Measurements from ENCODE around the gene TBX2.
"Not testable (repeated sequence)": the region's sequence is repeated elsewhere in the genome, so short reads cannot be mapped to it uniquely, and the experiment has no call there.

TBX2 gene

DNA sequence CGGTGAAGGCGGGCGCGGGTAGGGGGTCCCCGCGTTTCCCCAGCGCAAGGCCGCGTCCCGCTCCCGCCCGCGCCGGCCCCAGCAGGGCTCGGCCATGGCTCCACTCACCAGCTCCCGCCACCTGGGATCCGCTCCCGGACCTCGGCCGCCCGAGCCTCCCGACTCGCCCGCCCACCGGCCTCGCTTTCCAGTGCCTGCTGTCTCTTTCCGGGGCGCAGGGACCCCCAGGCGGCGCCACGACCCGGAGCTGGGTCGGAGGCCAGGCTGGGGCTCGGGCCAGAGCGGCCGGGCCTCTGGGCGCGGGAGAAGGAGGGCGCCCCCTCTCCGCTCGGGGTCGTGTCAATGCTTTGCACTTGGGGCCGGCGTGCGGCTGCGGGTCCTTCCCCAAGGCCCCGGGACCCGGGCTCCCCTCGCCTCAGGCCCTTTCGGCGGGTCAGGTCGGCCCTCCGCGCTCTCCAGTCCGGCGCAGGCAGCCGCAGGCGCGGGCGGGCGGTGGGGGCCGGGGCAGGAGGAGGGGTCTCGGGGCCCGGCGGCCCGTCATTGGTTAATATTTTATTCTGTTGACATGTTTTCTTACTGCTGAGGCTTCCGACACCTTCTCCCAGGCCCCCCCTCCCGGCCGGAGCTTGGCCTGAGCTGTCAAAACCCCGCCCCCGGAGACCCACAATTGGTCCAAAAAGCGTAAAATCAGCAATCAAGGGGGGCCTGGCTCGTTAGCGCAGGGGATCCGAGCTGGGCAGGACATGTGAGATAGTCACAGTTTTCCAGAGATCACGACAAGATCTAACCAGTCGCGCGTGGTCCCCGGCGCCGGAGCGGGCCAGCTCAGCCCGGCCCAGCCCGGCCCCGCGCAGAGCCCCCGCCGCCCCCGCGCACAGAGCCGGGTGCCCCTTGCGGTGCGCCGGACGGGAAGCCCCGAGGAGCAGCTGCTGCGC lies at the start of gene TBX2:
TSS of gene TBX2 (plus strand) at position 713 of the 935 bp plus-strand sequence. CDS start 334 bp downstream, outside the sequence.
- DNase-seq = no peak

DNA sequence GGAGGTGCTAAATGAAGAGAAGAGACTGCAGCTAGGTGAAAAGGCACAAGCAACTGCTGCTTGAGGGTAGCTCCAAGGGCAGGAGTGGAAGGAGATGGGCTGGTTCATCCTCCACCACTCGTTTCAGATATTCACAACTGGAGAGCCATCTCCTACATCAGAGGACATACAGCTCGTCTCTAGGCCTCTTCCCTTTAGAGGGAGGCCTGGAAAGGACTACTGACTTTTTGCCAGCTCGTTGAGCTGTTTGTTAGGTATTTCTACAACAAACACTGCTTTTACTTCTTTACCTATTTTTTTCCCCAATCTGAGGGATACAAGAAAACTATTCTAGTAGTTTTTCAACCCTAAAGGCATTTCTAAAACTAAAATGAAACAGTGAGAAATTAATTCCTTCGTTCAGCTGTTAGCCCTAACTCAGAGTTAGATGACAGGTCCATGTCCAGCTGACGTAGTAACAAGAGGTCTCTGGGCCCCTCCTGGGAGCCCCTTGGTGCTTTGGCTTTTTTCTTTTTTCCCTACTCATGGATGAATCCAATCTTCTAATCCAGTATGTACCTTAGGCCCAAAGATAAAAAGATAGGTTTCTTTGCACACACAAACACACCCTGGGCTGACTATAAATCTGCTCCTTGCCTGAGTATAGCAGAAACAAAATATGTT lies 47.8 kb upstream of the TBX2 start:
- DNase-seq = no peak

DNA sequence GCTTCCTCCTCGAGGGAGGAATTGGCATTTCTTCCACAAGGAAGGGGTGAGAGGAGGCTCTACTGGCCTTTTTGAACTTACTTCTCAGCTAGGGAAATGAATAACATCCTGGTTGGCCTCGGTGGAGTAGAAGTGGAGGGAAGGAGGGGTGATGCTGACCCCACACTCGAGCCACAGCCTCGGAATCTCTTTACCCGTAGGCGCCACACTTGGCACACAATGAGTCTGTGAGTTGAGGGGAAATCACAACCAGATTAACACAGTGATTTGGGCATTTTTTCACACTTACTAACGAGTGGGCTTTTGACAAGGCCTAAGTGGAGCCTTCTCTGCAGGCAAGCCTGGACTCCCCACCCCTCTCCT lies 47.3 kb upstream of the TBX2 start:
- no peak for DNase-seq

DNA sequence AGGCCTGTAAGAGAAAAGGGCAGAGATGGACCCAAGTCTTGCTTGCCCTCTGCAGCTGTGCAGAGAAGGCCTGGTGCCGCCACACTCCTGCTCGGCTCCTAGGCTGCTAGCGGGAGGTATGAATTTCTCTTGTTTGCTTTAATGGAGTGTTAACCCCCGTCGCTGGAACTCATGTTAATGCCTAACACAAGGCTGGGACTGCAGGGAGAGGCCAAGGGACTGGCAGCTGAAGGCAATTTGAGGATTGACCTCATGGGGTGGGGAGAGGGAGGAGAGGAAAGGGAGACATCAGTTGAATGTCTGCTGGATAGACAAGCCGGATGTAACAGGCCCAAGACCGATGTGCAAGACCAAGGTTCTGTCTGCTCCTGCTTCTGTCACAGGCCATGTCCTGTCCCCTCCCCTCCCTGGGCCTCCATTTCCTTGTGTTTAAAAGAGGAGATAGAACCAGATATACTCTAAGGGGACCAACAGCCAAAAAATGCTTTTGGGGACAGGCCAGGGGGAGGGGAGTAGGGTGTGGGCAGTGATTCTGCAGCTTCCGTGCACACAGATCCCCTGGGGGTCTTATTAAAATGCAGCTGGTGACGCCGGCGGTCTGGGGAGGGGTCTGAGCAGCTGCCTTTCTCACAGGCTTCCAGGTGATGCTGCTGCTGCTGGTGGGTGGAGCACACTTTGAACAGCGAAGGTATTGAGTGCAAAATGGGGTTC lies 46.7 kb upstream of the TBX2 start:
- DNase-seq = no peak

DNA sequence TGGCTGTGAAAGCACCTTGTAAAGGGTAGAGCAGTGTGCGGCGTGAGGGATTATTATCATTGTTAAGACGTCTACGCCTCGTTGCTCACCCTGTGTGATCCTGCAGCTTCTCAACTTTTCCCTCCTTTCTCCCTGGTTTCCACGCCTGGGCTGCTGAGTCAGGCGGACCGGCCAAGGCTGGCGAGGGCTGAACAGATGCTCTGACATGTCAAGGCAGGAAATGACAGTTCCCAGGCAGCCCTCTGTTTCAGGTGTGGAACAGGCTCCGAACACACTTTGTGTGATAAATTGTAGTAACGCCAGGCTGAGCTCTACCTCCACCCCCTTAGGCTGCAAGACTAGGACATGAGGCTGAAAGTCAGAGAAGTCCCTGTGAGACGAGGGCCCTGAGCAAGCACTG lies 46.0 kb upstream of the TBX2 start:
- DNase-seq = no peak

DNA sequence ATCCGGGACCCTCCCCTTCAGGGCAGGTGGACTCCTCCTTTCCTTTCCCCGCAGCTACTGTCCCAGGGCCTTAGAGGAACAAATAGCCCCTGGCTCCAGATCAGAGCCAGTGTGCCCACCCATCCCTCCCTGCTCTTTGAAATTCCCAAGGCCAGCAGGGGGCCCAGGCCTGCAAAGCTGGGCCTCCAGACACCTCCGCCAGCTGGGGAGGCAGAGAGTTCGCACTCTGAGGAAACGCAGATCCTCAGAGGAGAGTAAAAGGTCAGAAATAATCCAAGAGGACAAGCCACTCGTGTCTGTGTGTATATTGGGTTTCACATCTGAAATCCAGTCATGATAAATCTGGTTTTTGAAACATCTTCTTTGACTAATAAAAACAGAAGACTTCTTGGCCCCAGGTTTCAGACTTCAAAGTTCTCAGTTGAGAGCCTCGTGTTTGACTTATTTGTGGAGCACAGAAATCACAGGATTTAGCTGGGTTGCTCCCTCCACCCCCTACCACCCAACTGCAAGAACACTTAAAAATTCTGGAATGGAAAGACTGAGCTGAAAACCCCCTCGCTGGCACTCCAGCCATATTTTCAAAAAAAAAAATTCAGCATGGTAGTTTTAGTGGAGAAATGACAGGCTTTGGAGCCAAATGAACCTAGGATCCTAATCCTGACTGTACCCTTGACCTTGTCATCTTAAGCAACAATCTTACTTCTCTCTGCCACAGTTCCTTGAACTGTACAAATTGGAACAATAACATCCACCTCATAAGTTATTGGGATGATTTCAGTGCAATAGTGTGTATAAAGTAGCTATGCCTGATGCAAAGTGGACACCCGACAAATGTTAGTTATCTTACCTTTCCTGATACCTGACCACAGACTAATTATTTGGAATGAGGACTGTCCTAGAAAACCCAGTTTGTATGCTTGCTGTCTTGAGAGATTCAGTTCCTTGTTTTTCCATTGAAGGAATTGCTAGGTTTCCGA lies 44.5 kb upstream of the TBX2 start:
- no peak for DNase-seq

DNA sequence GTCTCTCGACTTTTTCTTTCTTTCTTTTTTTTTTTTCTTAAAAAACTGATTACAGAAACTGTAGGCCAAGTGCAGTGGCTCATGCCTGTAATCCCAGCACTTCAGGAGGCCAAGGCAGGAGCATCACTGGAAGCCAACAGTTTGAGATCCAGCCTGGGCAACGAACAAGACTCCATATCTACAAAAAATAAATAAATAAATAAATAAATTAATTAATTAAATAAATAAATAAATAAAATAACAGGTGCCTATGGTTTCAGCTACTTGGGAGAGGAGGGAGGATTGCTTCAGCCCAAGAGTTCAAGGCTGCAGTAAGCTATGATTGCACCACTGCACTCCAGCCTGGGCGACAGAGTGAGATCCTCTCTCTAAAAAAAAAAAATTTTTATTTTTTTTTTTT lies 42.6 kb upstream of the TBX2 start:
- DNase-seq = not testable (repeated sequence)

DNA sequence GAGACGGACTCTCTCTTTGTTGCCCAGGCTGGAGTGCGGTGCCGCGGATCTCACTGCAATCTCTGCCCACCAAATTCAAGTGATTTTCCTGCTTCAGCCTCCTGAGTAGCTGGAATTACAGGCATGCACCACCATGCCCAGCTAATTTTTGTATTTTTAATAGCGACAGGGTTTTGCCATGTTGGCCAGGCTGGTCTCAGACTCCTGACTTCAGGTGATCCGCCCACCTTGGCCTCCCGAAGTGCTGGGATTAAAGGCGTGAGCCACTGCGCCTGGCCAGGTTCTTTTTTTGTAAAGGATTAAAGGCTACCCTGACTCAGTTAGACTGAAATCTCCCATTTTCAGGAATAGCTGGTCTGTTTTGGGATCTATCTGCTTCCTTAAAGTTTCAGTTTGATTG lies 40.1 kb upstream of the TBX2 start:
- DNase-seq = not testable (repeated sequence)

DNA sequence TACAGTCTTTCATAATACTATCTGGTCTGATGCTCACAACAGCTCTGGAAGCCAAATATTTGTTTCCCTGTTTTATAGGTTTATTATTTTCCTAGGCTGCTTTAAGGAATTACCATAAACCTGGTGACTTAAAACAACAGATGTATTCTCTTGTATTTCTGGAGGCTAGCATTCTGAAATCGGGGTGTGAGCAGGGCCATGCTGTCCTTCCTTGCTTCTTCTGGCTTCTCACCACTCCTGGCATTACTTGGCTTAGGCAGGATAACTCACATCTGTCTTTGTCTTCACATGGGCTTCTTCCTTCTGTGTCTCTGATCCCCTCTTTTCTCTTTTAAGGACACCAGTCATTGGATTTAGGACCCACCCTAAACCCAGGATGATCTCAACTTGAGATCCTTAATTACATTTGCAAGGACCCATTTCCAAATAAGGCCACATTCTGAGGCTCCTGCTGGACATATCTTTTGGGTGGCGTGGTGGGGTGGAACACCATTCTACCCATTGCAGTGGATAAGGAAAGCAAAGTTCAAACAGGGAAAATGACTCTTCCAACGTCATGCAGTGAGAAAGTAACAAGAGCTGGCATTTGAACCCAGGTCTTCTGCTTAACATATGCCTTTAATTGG lies 39.2 kb upstream of the TBX2 start:
- DNase-seq = no peak

DNA sequence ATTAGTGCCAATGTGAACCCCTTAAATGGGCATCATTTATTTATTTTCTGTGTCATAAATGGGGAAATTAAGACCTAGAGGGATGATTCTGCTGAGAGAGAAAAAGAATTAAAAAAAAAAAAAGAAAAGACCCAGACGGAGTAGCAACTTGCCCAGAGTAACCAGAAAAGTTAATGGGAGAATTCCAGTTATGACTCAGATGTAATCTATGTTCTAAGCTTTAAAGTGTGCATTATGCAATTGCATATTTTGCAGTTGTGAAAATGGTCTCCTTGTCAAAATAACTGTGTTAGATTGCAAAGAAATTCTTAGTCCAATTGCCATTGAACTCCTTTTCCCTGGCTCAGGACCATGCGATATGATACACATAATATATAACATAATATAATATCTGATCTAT lies 38.6 kb upstream of the TBX2 start:
- DNase-seq = no peak

DNA sequence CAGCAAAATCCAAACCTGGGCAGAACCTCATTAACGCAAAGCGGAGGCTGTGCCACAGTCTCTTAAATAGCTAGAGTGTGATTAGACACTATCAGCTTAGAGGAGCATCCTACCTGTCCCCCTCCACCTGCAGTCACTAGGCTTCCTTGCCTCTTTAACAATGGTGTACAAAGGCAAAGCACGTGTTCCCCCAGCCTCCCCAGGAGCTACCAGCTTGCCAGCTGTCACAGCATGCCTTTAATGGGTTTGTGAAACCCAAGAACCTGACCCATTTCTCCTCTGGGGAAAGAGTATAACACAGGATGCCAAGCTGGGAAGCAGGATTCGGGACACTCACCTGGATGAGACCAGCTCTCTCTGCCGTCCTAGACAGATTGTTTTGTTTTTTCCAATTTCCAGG lies 37.2 kb upstream of the TBX2 start:
- DNase-seq = no peak

DNA sequence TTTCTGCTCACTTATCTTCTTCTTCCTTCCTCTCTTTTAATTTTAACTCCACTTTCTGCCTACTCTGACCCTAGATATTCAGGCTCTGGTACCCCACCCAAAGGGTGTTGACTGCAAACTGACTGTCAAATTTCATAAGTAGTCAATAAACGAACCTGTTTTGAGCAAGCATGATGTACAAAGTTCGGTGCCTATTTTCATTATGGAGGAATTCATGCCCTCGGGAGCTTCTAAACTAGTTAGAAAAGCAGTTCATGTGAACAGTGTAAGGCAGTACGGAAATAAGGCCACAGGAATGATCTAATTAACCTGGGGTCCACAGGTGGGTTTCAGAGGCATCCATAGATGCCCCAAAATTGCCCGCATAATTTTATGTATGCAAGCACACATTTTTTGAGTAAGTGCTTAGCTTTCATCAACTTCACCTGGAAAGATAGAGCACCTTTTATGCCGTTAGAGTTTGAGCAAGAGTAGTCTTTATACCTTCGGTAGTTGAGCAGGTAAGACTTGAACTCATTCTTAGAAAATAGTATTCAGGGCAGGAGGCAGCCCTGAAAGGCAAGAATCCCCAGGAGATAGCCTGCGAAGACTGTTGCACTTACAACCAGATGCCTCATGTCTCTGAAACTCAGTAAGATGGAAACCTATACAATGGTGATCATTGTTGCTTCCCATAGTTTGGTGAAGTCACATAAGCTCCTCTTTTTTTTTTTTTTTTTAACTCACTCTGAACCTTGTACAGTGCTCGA lies 36.6 kb upstream of the TBX2 start:
- no peak for DNase-seq

DNA sequence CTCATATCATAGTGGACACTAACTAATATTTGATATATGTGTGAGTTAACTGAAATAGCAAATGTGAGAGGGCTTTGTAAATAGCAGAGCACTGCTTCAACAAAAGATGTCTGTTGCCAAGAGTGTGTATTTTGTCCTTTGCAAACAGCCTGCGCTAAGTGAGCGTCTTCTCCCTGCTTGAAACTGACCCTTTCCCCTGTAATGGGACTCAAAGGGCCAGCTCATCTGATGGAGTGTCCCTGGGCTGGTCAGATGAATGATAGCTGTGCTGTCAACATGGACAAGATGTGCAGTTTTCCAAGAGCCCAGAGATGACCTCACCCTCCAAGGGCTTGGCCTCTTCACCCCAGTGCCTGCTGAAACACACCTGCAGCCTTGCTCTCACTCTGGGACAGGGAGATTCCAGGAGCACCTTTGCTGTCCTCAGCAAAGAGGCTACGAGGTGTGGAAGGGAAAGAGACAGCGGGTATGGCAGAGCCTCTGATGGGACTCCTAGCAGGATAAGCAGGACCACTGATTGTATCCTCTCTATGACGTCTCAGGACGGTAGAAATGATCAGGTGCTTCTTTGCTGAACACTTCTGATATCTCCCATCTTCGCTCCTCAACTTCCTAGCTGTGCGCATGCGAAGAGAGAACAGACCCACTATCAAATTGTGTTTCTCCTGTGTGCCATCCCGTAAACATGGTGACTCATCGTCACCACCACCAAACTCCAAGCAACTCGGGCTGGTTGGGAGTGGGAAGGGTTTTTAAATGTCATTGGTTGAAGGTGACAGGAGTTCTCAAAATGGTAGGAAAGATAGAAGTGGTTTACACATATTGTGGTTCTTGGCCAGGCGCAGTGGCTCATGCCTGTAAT lies 35.8 kb upstream of the TBX2 start:
- DNase-seq = no peak

DNA sequence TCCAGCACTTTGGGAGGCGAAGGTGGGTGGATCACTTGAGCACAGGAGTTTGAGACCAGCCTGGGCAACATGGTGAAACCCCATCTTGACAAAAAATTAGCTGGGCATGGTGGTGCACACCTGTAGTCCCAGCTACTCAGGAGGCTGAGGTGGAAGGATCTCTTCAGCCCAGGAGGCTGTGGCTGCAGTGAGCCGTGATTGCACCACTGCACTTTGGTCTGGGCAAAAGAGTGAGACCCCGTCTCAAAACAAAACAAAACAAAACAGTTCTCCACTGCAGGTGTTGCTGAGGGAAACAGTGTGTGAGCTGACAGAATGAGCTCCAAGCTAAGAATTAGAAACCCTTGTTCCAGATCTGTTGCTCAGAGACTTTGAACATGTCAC lies 35.2 kb upstream of the TBX2 start:
- no peak for DNase-seq

DNA sequence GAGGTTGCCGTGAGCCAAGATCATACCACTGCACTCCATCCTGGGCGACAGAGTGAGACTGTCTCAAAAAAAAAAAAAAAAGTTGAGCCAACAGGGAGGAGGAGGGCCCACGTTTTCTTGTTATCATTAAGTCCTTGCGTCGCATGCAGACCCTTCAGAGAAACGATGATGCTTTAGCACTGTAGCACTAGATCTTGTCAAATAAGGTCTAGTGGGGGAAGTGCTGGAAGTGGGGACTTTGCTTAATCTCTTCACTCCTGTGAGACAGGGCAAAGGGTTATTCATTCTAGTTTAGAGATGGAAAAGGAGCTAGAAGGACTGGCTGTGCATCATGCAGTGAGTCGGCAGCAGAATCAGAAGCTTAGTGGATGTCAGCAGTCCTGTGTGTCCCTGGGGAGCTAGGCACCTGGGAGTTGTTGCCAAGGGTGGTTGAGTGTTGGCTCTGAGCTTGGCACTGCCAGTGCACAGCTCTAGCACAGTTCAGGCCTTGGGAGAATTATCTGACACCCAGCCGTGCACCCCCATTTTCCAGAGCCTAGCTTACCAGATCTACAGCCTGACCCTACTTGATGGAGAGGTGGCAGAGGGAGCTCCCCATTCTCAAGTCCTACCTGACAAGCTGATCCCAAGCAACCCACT lies 33.4 kb upstream of the TBX2 start:
- DNase-seq = no peak

DNA sequence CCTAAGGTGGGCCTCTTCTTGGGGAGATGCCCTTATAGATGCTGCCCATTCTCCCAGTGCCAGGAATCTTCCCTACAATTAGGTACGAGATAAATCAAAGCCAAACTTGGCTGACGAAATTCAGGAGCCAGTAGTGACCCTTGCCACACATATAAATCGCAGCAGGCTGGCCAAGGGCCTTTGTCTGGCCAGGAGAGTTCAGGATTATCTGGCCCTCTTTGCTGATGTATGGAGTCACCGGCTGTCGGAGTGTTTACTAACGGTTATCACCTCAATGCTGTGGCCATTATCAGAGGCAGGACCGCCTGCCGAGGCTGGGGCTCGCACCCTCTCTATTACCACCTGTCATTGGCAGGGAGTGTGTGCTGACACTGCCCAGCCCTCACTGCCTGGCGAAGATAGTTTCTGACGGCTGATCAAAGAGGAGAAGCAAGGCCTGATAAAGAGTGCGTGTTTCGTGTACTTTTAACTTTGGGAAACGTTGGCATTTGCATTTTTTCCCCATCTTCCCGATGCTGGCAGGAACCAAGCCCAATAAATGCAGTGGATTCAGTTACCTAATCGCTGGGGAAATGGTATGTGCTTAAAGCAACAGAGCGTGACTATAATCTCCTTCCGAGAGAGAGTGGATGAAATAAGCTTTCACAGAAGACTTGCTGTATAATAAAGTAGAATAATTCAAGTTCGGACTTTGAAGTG lies 32.8 kb upstream of the TBX2 start:
- DNase-seq = peak; percentile 52

DNA sequence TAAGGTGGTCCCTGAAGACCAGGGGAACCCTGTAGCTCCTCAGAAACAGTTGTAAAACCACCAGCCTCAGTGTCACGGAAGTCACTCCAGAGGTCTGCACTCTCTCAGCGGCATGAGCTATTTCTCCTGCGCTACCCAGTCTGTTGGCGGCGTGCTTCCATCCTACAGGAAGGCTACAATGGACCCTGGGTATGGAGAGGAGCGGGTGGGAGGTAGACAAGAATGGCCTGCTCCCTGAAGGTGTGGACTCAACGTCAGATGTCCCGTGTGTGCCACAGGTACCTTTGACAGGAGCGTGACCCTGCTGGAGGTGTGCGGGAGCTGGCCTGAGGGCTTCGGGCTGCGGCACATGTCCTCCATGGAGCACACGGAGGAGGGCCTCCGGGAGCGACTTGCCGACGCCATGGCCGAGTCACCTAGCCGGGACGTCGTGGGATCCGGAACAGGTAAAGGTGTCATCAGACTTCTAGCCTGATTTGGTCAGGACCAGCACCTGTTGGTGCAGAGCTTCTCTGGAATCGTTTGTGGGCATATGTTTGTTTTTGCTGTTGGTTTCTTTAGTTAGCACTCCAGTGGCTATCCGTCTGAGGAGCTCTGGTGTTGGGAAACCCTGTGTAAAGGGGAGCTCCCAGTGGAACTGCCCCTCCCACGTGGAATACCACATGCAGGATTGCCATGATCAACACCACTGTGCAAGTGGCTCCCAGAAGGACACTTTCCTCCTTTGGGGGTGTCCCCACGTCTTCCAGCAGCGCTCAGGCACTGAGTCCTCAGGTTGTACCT lies 31.4 kb upstream of the TBX2 start:
- DNase-seq = no peak

DNA sequence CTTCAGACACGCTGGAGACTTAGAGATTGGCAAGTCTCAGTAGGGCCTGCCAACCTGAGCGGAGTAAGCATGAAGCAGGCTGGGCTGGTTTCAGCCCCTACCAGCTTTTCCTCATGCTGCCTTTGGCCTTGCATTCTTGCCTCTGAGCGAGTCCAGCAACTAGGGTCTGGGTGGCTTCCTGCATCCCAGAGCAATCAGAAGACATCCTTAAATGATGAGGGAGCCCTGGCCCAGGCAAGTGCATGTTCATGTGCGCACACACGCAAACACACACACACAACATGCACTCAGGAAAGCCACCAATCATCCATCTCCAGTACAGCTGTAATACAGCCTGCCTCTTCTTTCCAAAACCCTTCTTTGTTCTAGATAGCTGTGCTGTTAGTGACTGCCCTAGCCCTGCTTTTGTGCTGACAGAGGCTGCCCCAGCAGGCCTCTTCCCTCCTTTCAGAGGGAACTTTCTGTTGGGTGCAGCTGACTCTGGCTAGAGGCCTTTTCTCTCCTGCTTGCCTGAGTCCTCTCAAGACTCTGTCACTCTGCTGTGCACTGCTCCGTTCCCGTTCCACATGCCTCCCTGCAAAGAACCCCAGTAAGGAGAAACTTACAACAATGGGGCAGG lies 30.7 kb upstream of the TBX2 start:
- no peak for DNase-seq

Measured in NCI-H510A (cell line).